Stimulated activated memory B cell treated with anti-CD40 and anti-IgM and Interleukin-4, amounts not matched to agents 10 μg/mL and 1 μg/mL and 100 μg/mL, for 72 hours (primary cell): ENCODE data around the gene ANKRD65.
A peak's percentile ranks its signal among the peaks of the same experiment; 100 is the strongest.

Experiments used
- ATAC-seq: fragments of 150-1000 bp; cut with Tn5 transposase; 2 replicates; pipeline ENCODE4 v1.10.0; 2021
- H3K27ac Mint-ChIP-seq: one replicate; pipeline ENCODE4 v1.8.0; 2022; ENCODE audit warnings: mild to moderate bottlenecking, mixed read lengths
- H3K27me3 Mint-ChIP-seq: one replicate; pipeline ENCODE4 v1.8.0; 2022; ENCODE audit warnings: mixed read lengths
- H3K36me3 Mint-ChIP-seq: one replicate; pipeline ENCODE4 v1.8.0; 2022; ENCODE audit warnings: mixed read lengths
- H3K4me1 Mint-ChIP-seq: one replicate; pipeline ENCODE4 v1.8.0; 2022; ENCODE audit warnings: mixed read lengths
- H3K4me3 Mint-ChIP-seq: one replicate; pipeline ENCODE4 v1.8.0; 2022; ENCODE audit warnings: mild to moderate bottlenecking, moderate library complexity, mixed read lengths
- H3K9me3 Mint-ChIP-seq: one replicate; pipeline ENCODE4 v1.8.0; 2022; ENCODE audit warnings: mixed read lengths

ANKRD65 gene

GRCh38 chr1:1400576-1401456, 20.3 kb downstream of the ANKRD65 start:
- peaks cover 51% of the 10 kb centered on the region for H3K4me1 Mint-ChIP-seq
- ATAC-seq: no peak
- H3K4me3 Mint-ChIP-seq: peak overlapping the region; percentile 91
- peaks cover 58% of the 10 kb centered on the region for H3K36me3 Mint-ChIP-seq
- no peaks in the 10 kb centered on the region for H3K27me3 Mint-ChIP-seq
- H3K27ac Mint-ChIP-seq: peak overlapping the region; percentile 91
- no peaks in the 10 kb centered on the region for H3K9me3 Mint-ChIP-seq

DNA sequence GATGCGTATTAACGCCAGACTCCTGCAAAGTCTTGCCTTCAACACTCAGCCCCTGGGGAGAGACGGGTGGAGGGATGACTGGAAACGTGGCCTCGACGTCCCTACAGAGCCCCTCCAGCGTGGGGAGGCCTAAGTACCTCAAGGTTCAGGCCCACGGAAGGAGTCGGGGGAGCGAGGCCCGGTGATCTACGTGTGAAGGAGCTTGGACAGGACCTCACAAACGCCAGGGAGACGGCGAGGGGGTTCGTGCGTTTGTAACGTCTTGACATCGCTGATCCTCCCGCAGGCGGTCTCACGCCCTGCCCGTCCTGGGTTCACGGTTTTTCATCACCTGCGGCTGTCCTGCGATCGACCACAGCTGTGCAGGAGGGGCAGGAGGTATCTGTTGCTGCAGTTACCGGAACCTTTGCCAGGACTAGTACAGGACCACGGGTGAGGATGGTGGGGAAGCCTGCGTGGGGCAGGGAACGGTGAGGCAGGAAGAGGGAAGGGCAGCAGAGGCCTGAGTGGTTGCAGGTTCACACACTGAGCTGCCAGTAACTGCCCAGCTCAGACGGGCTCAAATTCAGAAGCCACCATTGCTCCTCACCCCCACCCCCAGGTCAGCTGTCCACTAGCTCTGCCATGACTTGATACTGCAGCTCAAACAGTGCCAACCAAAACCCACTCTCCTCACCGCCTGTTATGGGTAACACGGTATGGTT, 21.1 kb downstream of the ANKRD65 start:
- H3K4me1 Mint-ChIP-seq: peaks cover 51% of the 10 kb centered on the region
- peaks cover 59% of the 10 kb centered on the region for H3K36me3 Mint-ChIP-seq
- H3K27me3 Mint-ChIP-seq: no peaks in the 10 kb centered on the region
- H3K9me3 Mint-ChIP-seq: no peaks in the 10 kb centered on the region
- H3K27ac Mint-ChIP-seq: peak overlapping the region; percentile 91
- H3K4me3 Mint-ChIP-seq: peak overlapping the region; percentile 91
- ATAC-seq: peak; percentile 5

DNA sequence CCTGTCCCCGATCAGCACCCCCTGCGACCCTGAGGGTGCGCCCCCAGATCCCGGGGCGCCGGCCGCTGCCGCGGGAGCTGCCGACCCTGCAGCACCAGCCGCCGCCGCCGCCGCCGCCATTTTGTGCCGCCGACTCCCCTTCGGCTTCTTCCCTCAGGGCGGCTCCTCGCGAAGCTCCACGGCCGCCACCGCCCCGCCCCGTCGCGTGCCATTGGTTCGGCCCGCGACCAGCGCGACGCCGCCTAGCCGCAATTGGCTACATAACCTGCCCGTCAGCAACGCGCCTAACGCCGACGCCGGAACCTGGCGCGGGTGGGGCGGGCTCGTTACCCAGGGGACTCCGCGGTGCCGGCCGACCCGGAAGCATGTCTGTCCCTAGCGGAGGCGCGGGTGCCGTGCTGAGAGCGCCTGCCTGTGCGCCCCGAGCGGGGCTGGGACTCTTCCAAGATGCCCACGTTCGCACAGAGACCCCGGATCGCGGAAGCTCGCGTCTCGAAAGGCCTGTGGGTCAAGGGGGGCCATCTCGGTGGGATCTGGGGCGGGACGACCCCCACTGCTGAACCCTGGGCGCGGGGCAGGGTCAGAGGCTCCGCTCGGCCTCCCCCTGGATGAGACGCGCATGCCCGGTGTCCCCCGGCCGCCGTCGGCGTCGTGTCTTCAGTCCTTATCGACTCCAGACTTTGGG, 21.7 kb downstream of the ANKRD65 start, which contains the start of gene CCNL2:
CCNL2 (minus strand) TSS at position 149 of the 685 bp plus-strand sequence; CDS start at position 120, 29 bp downstream.
- no peaks in the 10 kb centered on the region for H3K27me3 Mint-ChIP-seq

DNA sequence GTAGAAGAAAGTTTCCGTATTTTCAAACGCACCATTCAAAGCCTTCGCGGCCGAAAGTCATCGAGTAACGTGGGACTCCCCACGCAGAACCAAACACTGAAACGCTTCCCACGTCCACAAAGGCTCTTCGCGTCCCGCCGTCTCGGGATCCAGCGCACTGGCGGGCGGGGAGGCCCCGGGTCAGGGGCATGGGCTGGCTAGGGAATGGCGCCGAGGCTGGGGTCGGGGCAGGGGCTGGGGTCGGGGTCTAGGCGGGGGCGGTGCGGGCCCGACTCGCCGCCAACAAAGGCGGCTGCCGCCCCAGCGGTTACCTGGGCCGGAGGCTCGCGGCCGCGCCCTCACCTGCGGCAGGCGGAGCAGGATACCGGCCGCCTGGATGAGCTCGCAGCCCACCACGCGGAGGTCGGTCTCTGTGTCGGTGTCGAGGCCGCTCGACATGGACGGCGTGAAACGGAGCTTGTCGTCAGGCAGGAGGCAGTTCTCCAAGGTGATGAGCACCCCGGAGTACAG, 22.3 kb downstream of the ANKRD65 start:
- peak; percentile 1 for ATAC-seq
- Mint-ChIP-seq H3K4me1 (peaks cover 58% of the 10 kb centered on the region), H3K4me3 (peak overlapping the region; percentile 91), H3K27me3 (no peaks in the 10 kb centered on the region), H3K36me3 (peaks cover 59% of the 10 kb centered on the region), H3K9me3 (no peaks in the 10 kb centered on the region), H3K27ac (peak overlapping the region; percentile 91)

More for the DNA sequence above, 21.7 kb downstream of the ANKRD65 start, which contains the start of gene CCNL2:
- peaks cover 58% of the 10 kb centered on the region for H3K36me3 Mint-ChIP-seq
- H3K27ac Mint-ChIP-seq: peak within 1 kb of the TSS; percentile 91
- no peaks in the 10 kb centered on the region for H3K9me3 Mint-ChIP-seq
- ATAC-seq: peak; percentile 99
- H3K4me3 Mint-ChIP-seq: peak within 1 kb of the TSS; percentile 91
- peaks cover 57% of the 10 kb centered on the region for H3K4me1 Mint-ChIP-seq

DNA sequence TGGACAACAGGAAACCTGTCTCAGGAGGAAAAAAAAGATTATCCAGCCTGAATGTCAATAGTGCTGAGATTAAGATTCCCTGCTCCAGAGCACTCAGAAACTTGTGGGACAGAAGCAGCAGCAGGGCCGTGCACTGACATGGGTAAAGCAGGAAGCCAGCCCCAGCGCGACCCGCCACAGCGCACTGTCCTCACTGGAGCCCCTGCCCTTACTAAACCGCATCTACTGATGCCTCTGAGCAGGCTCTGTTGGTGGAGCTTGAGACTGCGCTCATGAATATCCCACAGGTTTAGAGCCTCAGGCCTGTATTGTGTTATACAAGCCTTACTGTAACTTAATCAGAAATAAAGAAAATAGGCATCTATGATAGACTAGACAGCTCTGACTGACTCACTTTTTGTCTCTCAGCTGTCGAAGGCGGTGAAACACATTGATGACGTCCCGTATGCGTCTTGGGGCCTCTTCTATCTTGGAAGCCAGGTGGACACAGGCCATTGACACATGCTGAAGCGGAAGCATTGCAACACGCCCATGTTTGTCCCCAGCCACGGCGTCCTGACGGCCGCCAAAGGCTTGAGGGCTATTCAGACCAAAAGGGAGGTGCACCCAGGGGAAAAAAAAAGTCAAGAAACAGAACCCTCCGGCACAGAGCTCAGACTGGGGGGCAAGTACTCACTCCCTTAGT, 23.1 kb downstream of the ANKRD65 start:
- Mint-ChIP-seq H3K4me1 (peaks cover 55% of the 10 kb centered on the region), H3K9me3 (no peaks in the 10 kb centered on the region), H3K36me3 (peaks cover 59% of the 10 kb centered on the region), H3K27me3 (no peaks in the 10 kb centered on the region), H3K4me3 (peak overlapping the region; percentile 91), H3K27ac (peak overlapping the region; percentile 91)
- ATAC-seq: no peak

- no peak overlapping the region for H3K4me3 Mint-ChIP-seq
- H3K36me3 Mint-ChIP-seq: peaks cover 65% of the 10 kb centered on the region
- H3K27ac Mint-ChIP-seq: no peak overlapping the region
These were observed 25.9 kb downstream of the ANKRD65 start for GRCh38 chr1:1395166-1395565.

GRCh38 chr1:1394116-1394515, 27.0 kb downstream of the ANKRD65 start:
- H3K27me3 Mint-ChIP-seq: no peaks in the 10 kb centered on the region
- ATAC-seq: no peak
- H3K9me3 Mint-ChIP-seq: no peaks in the 10 kb centered on the region
- peaks cover 76% of the 10 kb centered on the region for H3K36me3 Mint-ChIP-seq
- peaks cover 29% of the 10 kb centered on the region for H3K4me1 Mint-ChIP-seq
- H3K27ac Mint-ChIP-seq: no peak overlapping the region
- no peak overlapping the region for H3K4me3 Mint-ChIP-seq

More at GRCh38 chr1:1395166-1395565, 25.9 kb downstream of the ANKRD65 start:
- ATAC-seq: no peak
- H3K27me3 Mint-ChIP-seq: no peaks in the 10 kb centered on the region
- H3K9me3 Mint-ChIP-seq: no peaks in the 10 kb centered on the region
- H3K4me1 Mint-ChIP-seq: peaks cover 33% of the 10 kb centered on the region

DNA sequence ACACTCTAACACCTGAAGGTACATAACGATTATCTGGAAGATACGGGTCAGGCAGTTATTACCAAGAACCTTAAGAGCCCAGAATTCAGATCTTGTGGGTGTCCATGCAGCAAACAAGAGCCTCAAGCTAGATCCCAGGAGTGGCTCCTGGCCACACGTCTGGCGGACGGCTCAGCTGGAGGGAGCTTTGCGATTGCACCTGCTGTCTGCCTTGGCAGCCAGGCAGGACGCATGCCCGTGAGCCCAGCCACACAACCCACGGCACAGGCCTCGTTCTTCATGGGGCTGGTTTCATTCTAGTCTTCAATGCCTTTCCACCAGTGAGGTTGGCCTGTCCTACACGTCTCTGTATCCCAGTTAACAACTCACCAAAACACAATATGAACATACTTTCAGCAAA, 27.6 kb downstream of the ANKRD65 start:
- ATAC-seq: no peak
- Mint-ChIP-seq H3K27me3 (no peaks in the 10 kb centered on the region), H3K9me3 (no peaks in the 10 kb centered on the region), H3K27ac (no peak overlapping the region), H3K36me3 (peaks cover 82% of the 10 kb centered on the region), H3K4me3 (no peak overlapping the region), H3K4me1 (peaks cover 29% of the 10 kb centered on the region)

DNA sequence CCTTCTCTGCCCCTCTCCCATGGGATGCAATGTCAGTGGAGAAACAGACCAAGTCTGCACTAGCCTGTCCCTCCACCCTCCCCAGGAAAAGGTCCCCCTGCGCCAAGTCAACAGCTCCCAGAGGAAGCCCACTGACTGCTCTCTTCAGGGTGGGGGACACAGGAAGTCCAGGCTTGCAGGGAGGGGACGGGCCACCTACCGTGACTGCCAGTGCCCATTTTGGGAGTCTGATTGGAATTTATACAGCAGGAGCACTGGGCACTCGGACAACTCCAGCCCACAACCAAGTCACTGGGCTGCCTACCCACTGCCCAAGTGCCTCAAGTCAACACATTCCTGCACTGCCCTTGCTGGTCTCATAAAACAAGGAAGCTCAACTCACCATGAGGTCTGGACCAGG, 28.1 kb downstream of the ANKRD65 start:
- no peaks in the 10 kb centered on the region for H3K27me3 Mint-ChIP-seq
- H3K9me3 Mint-ChIP-seq: no peaks in the 10 kb centered on the region
- H3K4me3 Mint-ChIP-seq: no peak overlapping the region
- no peak for ATAC-seq
- H3K4me1 Mint-ChIP-seq: peaks cover 26% of the 10 kb centered on the region
- H3K36me3 Mint-ChIP-seq: peaks cover 83% of the 10 kb centered on the region
- no peak overlapping the region for H3K27ac Mint-ChIP-seq

DNA sequence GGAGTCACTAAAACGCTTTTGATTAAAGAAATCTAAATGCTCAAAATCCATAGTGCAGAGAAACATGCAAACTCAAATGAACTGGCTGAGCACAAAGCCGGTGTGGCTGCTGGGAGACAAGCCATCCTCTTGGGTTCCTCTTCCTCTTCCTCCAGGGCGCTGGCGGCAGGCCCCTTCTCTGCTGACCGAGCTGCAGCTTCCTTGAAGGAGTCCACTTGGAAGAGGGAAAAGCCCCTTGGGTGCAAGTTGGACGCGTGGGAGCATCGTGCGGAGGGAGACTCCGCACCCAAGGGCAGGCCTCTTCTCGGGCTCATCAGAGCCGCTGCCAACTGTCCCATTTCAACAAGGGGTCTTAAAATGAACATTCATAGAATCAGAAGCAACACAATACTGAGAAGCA, 29.9 kb downstream of the ANKRD65 start:
- peaks cover 91% of the 10 kb centered on the region for H3K36me3 Mint-ChIP-seq
- H3K27ac Mint-ChIP-seq: no peak overlapping the region
- no peak for ATAC-seq
- H3K9me3 Mint-ChIP-seq: no peaks in the 10 kb centered on the region
- H3K4me1 Mint-ChIP-seq: peaks cover 24% of the 10 kb centered on the region
- no peaks in the 10 kb centered on the region for H3K27me3 Mint-ChIP-seq
- no peak overlapping the region for H3K4me3 Mint-ChIP-seq

GRCh38 chr1:1390675-1391074, 30.4 kb downstream of the ANKRD65 start:
- Mint-ChIP-seq H3K4me3 (no peak overlapping the region), H3K9me3 (no peaks in the 10 kb centered on the region), H3K27ac (no peak overlapping the region), H3K36me3 (peaks cover 94% of the 10 kb centered on the region), H3K4me1 (peaks cover 22% of the 10 kb centered on the region), H3K27me3 (no peaks in the 10 kb centered on the region)
- ATAC-seq: no peak

- no peak overlapping the region for H3K4me3 Mint-ChIP-seq
- no peak overlapping the region for H3K27ac Mint-ChIP-seq
- peaks cover 69% of the 10 kb centered on the region for H3K36me3 Mint-ChIP-seq
- ATAC-seq: no peak
- H3K4me1 Mint-ChIP-seq: no peaks in the 10 kb centered on the region
- H3K9me3 Mint-ChIP-seq: no peaks in the 10 kb centered on the region
- no peaks in the 10 kb centered on the region for H3K27me3 Mint-ChIP-seq
These were observed 33.0 kb downstream of the ANKRD65 start for GRCh38 chr1:1388078-1388472.

GRCh38 chr1:1387098-1388077, 33.7 kb downstream of the ANKRD65 start:
- ATAC-seq: no peak
- H3K4me1 Mint-ChIP-seq: peaks cover 6% of the 10 kb centered on the region
- no peak overlapping the region for H3K27ac Mint-ChIP-seq
- H3K36me3 Mint-ChIP-seq: peaks cover 68% of the 10 kb centered on the region
- H3K4me3 Mint-ChIP-seq: no peak overlapping the region
- H3K9me3 Mint-ChIP-seq: no peaks in the 10 kb centered on the region
- no peaks in the 10 kb centered on the region for H3K27me3 Mint-ChIP-seq

GRCh38 chr1:1385931-1386330, 35.1 kb downstream of the ANKRD65 start:
- Mint-ChIP-seq H3K36me3 (peaks cover 62% of the 10 kb centered on the region), H3K4me1 (peaks cover 13% of the 10 kb centered on the region)

More at GRCh38 chr1:1385931-1386330, 35.1 kb downstream of the ANKRD65 start:
- H3K9me3 Mint-ChIP-seq: no peaks in the 10 kb centered on the region
- no peak overlapping the region for H3K4me3 Mint-ChIP-seq
- H3K27ac Mint-ChIP-seq: no peak overlapping the region
- H3K27me3 Mint-ChIP-seq: no peaks in the 10 kb centered on the region
- ATAC-seq: no peak
